GM10266 (cell line): ENCODE measurements around the gene CEP192.

Experiments
- DNase-seq: peaks from one replicate; pipeline ENCODE4 v3.0.0; 2012; ENCODE audit errors: extremely low spot score
- CTCF ChIP-seq: IDR thresholded peaks from 2 replicates; pipeline ENCODE4 v1.5.1; 2012; ENCODE audit warnings: mild to moderate bottlenecking, low read depth; ENCODE audit not compliant: control insufficient read depth, insufficient read depth; ENCODE audit errors: missing control alignments

The CEP192 gene

DNA sequence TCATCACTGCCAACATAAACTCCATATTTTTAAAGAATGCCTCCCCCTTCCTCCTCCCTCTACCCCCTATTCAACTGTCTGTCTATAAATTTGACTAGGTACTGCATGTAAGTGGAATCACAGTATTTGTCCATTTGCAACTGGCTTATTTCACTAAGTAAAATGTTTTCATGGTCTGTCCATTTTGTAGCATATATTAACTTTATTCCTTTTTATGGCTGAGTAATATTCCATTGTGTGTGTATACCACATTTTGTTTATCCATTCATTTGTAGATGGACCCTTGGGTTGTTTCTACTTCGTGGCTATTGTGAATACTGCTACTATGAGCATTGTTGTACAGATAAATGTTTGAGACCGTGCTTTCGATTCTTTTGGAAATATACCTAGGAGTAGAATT, 32.7 kb upstream of the CEP192 start:
- no peak for DNase-seq
- TF ChIP-seq CTCF: no peak

DNA sequence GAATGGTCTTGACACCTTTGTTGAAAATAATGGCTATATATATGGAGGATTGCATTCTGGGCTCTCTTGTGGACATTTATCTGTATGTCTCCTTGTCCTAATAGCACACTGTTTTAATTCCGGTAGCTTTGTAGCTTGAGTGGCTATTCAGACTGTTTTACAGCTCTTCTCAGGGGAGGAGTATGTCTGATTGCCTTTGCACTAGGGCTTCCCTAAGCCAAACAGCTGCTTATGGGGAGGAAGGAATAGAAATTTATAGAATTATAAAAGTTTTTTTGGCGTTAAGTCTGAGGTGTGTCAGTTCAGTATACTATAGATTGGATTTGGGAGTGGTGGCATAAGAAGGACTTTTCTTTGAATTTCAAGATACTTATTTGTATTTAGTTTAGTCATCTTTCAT, 30.8 kb upstream of the CEP192 start:
- no peak for DNase-seq
- no peak for TF ChIP-seq CTCF

DNA sequence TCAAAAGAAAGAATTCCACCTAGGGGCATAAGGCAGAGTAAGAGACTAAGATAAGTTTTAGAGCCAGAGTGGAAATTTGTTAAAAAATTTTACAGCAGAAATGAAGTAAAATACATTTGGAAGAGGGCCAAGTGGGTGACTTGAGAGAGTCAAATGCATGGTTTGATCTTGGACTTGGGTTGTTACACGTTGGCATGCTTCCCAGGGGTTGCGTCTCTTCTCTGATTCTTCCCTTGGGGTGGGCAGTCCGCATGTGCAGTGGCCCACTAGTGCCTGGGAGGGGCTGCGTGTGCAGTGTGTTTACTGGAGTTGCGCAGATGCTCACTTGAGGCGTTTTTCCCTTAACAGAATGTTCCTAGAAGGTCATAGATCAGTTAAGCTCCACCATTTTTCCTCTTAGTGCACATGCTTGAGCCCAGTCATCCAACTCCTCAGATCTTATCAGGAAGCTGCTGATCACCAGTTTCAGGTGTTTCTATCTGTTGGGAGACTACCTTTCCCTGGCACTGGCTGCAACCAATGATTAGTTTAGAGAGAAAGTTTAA, 30.2 kb upstream of the CEP192 start:
- no peak for DNase-seq
- TF ChIP-seq CTCF: no peak

GRCh38 chr18:12963069-12963468, 28.1 kb upstream of the CEP192 start:
- TF ChIP-seq CTCF: no peak
- DNase-seq: no peak

GRCh38 chr18:12968115-12968514, 23.0 kb upstream of the CEP192 start:
- no peak for TF ChIP-seq CTCF
- DNase-seq: no peak

GRCh38 chr18:12968619-12969018, 22.5 kb upstream of the CEP192 start:
- no peak for TF ChIP-seq CTCF
- DNase-seq: no peak

GRCh38 chr18:12973562-12974213, 17.5 kb upstream of the CEP192 start:
- TF ChIP-seq CTCF: no peak
- no peak for DNase-seq
